Activated CD4-positive, alpha-beta memory T cell treated with anti-CD3 and anti-CD28 coated beads, Interleukin-2, amount 10 ng/mL, durations not matched to agents 7 days and 5 days (primary cell): Measurements from ENCODE around the gene UBE2D1. TPM values are rescaled to one million over a fixed set of nuclear protein-coding genes. Genes with fewer than 3 reads are reported as not detected.

Experiments
- CTCF ChIA-PET: fragments of 350-600 bp; sonication (Branson Sonifier 250); formaldehyde crosslinking; loops from one replicate; lab custom pipeline; 2021; ENCODE audit warnings: antibody characterized with exemption, inconsistent platforms; lab: Charles Lee
- POLR2A ChIA-PET: fragments of 350-600 bp; sonication (Branson Sonifier 250); formaldehyde crosslinking; loops from one replicate; lab custom pipeline; 2021; ENCODE audit warnings: antibody characterized with exemption; lab: Charles Lee
- DNase-seq: peaks from one replicate; pipeline ENCODE4 v3.0.0-alpha.2; 2020
- H3K27ac Mint-ChIP-seq: one replicate; pipeline ENCODE4 v1.8.0; 2021; ENCODE audit warnings: mild to moderate bottlenecking, mixed read lengths
- H3K27me3 Mint-ChIP-seq: one replicate; pipeline ENCODE4 v1.8.0; 2021; ENCODE audit warnings: mixed read lengths
- H3K36me3 Mint-ChIP-seq: one replicate; pipeline ENCODE4 v1.8.0; 2021; ENCODE audit warnings: low read depth, mixed read lengths
- H3K4me1 Mint-ChIP-seq: one replicate; pipeline ENCODE4 v1.8.0; 2021; ENCODE audit warnings: mixed read lengths
- H3K4me3 Mint-ChIP-seq: one replicate; pipeline ENCODE4 v1.8.0; 2021; ENCODE audit warnings: mild to moderate bottlenecking, mixed read lengths
- H3K9me3 Mint-ChIP-seq: one replicate; pipeline ENCODE4 v1.8.0; 2021; ENCODE audit warnings: mixed read lengths
- total RNA-seq, 2 experiments: library from RNA; stranded (reverse); gene quantifications; one replicate each; pipeline ENCODE4 v1.2.3, GENCODE V29; 2021

Gene UBE2D1
- total RNA-seq, 2 experiments from 2014 or later, result 10.9 to 13.2 TPM

GRCh38 chr10:58320351-58321049 lies 14.3 kb upstream of the UBE2D1 start:
- no peaks in the 10 kb centered on the region for H3K9me3 Mint-ChIP-seq
- POLR2A ChIA-PET, result no interaction called here
- CTCF ChIA-PET, result no interaction called here
- no peak overlapping the region for H3K27ac Mint-ChIP-seq
- H3K36me3 Mint-ChIP-seq, result no peaks in the 10 kb centered on the region
- DNase-seq, result no peak
- H3K27me3 Mint-ChIP-seq, result no peaks in the 10 kb centered on the region
- H3K4me3 Mint-ChIP-seq, result no peak overlapping the region
- H3K4me1 Mint-ChIP-seq, result peaks cover 9% of the 10 kb centered on the region

GRCh38 chr10:58322072-58322834 lies 12.6 kb upstream of the UBE2D1 start:
- Mint-ChIP-seq H3K36me3 (no peaks in the 10 kb centered on the region), H3K9me3 (no peaks in the 10 kb centered on the region), H3K27me3 (no peaks in the 10 kb centered on the region), H3K4me1 (peaks cover 9% of the 10 kb centered on the region), H3K4me3 (no peak overlapping the region), H3K27ac (no peak overlapping the region)
- no peak for DNase-seq
- POLR2A ChIA-PET, result no interaction called here
- CTCF ChIA-PET, result no interaction called here

- H3K4me1 Mint-ChIP-seq, result peaks cover 9% of the 10 kb centered on the region
- CTCF ChIA-PET, result no interaction called here
These were observed 12.0 kb upstream of the UBE2D1 start for GRCh38 chr10:58322835-58323209.

GRCh38 chr10:58326967-58327381 lies 7.8 kb upstream of the UBE2D1 start:
- DNase-seq, result no peak
- Mint-ChIP-seq H3K9me3 (no peaks in the 10 kb centered on the region), H3K4me1 (peaks cover 9% of the 10 kb centered on the region), H3K4me3 (no peak overlapping the region), H3K27ac (no peak overlapping the region), H3K27me3 (peaks cover 7% of the 10 kb centered on the region), H3K36me3 (no peaks in the 10 kb centered on the region)
- CTCF ChIA-PET, result no interaction called here
- POLR2A ChIA-PET, result no interaction called here

More at GRCh38 chr10:58322835-58323209, 12.0 kb upstream of the UBE2D1 start:
- DNase-seq, result no peak
- Mint-ChIP-seq H3K36me3 (no peaks in the 10 kb centered on the region), H3K27me3 (no peaks in the 10 kb centered on the region), H3K9me3 (no peaks in the 10 kb centered on the region), H3K27ac (no peak overlapping the region), H3K4me3 (no peak overlapping the region)
- POLR2A ChIA-PET, result no interaction called here

GRCh38 chr10:58328233-58328632 lies 6.6 kb upstream of the UBE2D1 start:
- ChIA-PET POLR2A (no interaction called here), CTCF (no interaction called here)
- H3K9me3 Mint-ChIP-seq, result no peaks in the 10 kb centered on the region
- no peak overlapping the region for H3K4me3 Mint-ChIP-seq
- no peaks in the 10 kb centered on the region for H3K4me1 Mint-ChIP-seq
- no peak overlapping the region for H3K27ac Mint-ChIP-seq
- no peaks in the 10 kb centered on the region for H3K36me3 Mint-ChIP-seq
- H3K27me3 Mint-ChIP-seq, result peaks cover 15% of the 10 kb centered on the region
- DNase-seq, result no peak

GRCh38 chr10:58330431-58330830 lies 4.4 kb upstream of the UBE2D1 start:
- Mint-ChIP-seq H3K27ac (no peak overlapping the region), H3K36me3 (no peaks in the 10 kb centered on the region), H3K4me3 (no peak overlapping the region), H3K4me1 (peaks cover 6% of the 10 kb centered on the region), H3K27me3 (peaks cover 15% of the 10 kb centered on the region), H3K9me3 (no peaks in the 10 kb centered on the region)
- ChIA-PET CTCF (no interaction called here), POLR2A (no interaction called here)
- DNase-seq, result no peak

GRCh38 chr10:58331646-58332045 lies 3.2 kb upstream of the UBE2D1 start:
- H3K27me3 Mint-ChIP-seq, result peaks cover 15% of the 10 kb centered on the region
- no peak for DNase-seq
- peaks cover 9% of the 10 kb centered on the region for H3K36me3 Mint-ChIP-seq
- ChIA-PET POLR2A (interaction anchor here (1.0 kb wide), 1 partner anchor 53 kb away, joined by 3 read pairs; the partner anchor contains the start of gene TFAM), CTCF (no interaction called here)
- peaks cover 18% of the 10 kb centered on the region for H3K4me1 Mint-ChIP-seq
- no peak overlapping the region for H3K27ac Mint-ChIP-seq
- H3K9me3 Mint-ChIP-seq, result no peaks in the 10 kb centered on the region
- no peak overlapping the region for H3K4me3 Mint-ChIP-seq

GRCh38 chr10:58335306-58336005 lies 650 bp downstream of the UBE2D1 start:
- ChIA-PET CTCF (interaction anchor here (0.6 to 1.1 kb wide), 2 partner anchors 24 to 158 kb away, joined by 4 to 5 read pairs; no protein-coding TSS in a partner anchor), POLR2A (interaction anchor here (1.3 to 2.0 kb wide), 3 partner anchors 8 to 67 kb away, joined by 3 to 21 read pairs (median 7); partner anchors contain the start of genes CISD1, IPMK and TFAM)
- peaks cover 26% of the 10 kb centered on the region for H3K4me1 Mint-ChIP-seq
- peaks cover 14% of the 10 kb centered on the region for H3K27me3 Mint-ChIP-seq
- H3K36me3 Mint-ChIP-seq, result peaks cover 14% of the 10 kb centered on the region
- peak overlapping the region; percentile 93 for H3K4me3 Mint-ChIP-seq
- peak overlapping the region; percentile 53 for H3K27ac Mint-ChIP-seq
- DNase-seq, result peak; percentile 21
- no peaks in the 10 kb centered on the region for H3K9me3 Mint-ChIP-seq

GRCh38 chr10:58336242-58336641 lies 1.4 kb downstream of the UBE2D1 start:
- POLR2A ChIA-PET, result interaction anchor here (1.7 kb wide), 1 partner anchor 48 kb away, joined by 4 read pairs; no protein-coding TSS in a partner anchor
- H3K36me3 Mint-ChIP-seq, result peaks cover 14% of the 10 kb centered on the region
- CTCF ChIA-PET, result no interaction called here
- peaks cover 13% of the 10 kb centered on the region for H3K27me3 Mint-ChIP-seq
- no peaks in the 10 kb centered on the region for H3K9me3 Mint-ChIP-seq
- peaks cover 33% of the 10 kb centered on the region for H3K4me1 Mint-ChIP-seq
- H3K4me3 Mint-ChIP-seq, result peak overlapping the region; percentile 93
- no peak for DNase-seq
- H3K27ac Mint-ChIP-seq, result no peak overlapping the region

GRCh38 chr10:58341422-58341821 lies 6.6 kb downstream of the UBE2D1 start:
- H3K27me3 Mint-ChIP-seq, result no peaks in the 10 kb centered on the region
- peaks cover 9% of the 10 kb centered on the region for H3K36me3 Mint-ChIP-seq
- ChIA-PET POLR2A (no interaction called here), CTCF (no interaction called here)
- no peak overlapping the region for H3K27ac Mint-ChIP-seq
- peaks cover 24% of the 10 kb centered on the region for H3K4me1 Mint-ChIP-seq
- no peak overlapping the region for H3K4me3 Mint-ChIP-seq
- no peak for DNase-seq
- no peaks in the 10 kb centered on the region for H3K9me3 Mint-ChIP-seq

- DNase-seq, result no peak
- POLR2A ChIA-PET, result no interaction called here
- Mint-ChIP-seq H3K27ac (no peak overlapping the region), H3K4me1 (peaks cover 20% of the 10 kb centered on the region), H3K36me3 (peaks cover 9% of the 10 kb centered on the region), H3K27me3 (no peaks in the 10 kb centered on the region), H3K9me3 (no peaks in the 10 kb centered on the region), H3K4me3 (no peak overlapping the region)
- CTCF ChIA-PET, result no interaction called here
These were observed 7.1 kb downstream of the UBE2D1 start for GRCh38 chr10:58341947-58342346.

- no peak overlapping the region for H3K4me3 Mint-ChIP-seq
These were observed 13.2 kb downstream of the UBE2D1 start for GRCh38 chr10:58347967-58348366.

GRCh38 chr10:58348571-58349033 lies 13.8 kb downstream of the UBE2D1 start:
- no peak for DNase-seq
- Mint-ChIP-seq H3K9me3 (no peaks in the 10 kb centered on the region), H3K27ac (no peak overlapping the region), H3K4me3 (no peak overlapping the region), H3K27me3 (no peaks in the 10 kb centered on the region), H3K36me3 (peaks cover 6% of the 10 kb centered on the region), H3K4me1 (no peaks in the 10 kb centered on the region)
- ChIA-PET POLR2A (no interaction called here), CTCF (no interaction called here)

More at GRCh38 chr10:58347967-58348366, 13.2 kb downstream of the UBE2D1 start:
- peaks cover 6% of the 10 kb centered on the region for H3K36me3 Mint-ChIP-seq
- no peaks in the 10 kb centered on the region for H3K9me3 Mint-ChIP-seq
- CTCF ChIA-PET, result interaction anchor here (1.1 kb wide), 1 partner anchor 34 kb away, joined by 4 read pairs; no protein-coding TSS in a partner anchor
- POLR2A ChIA-PET, result no interaction called here
- no peak for DNase-seq
- H3K4me1 Mint-ChIP-seq, result no peaks in the 10 kb centered on the region
- no peak overlapping the region for H3K27ac Mint-ChIP-seq
- H3K27me3 Mint-ChIP-seq, result no peaks in the 10 kb centered on the region
